GM12878 (cell line): ENCODE results near the gene ZNF280D. TPM values are rescaled to one million over a fixed set of nuclear protein-coding genes. Genes with fewer than 3 reads are reported as not detected.

ENCODE experiments used
- ATAC-seq: fragments of 200-7000 bp; cut with Tn5 transposase; 3 replicates; pipeline ENCODE4 v1.9.1; 2020; ENCODE audit warnings: mild to moderate bottlenecking, moderate library complexity
- BruUV-seq: library from RNA; stranded (reverse); fragments of 400-500 nt; replicated peaks from 2 replicates; lab custom pipeline; 2021; lab: Mats Ljungman, UMichigan
- CTCF ChIA-PET: fragments of 300-600 bp; sonication (Branson Sonifier 250); formaldehyde crosslinking; extraction: SDS; loops from one replicate; lab custom pipeline; 2021; ENCODE audit warnings: inconsistent platforms; lab: Yijun Ruan, JAX
- POLR2A ChIA-PET: fragments of 350-600 bp; formaldehyde crosslinking; extraction: SDS; loops from one replicate; lab custom pipeline; 2021; ENCODE audit warnings: inconsistent platforms; lab: Charles Lee
- RAD21 ChIA-PET: fragments of 300-600 bp; sonication (Branson Sonifier 250); formaldehyde crosslinking; loops from one replicate; lab custom pipeline; 2023; ENCODE audit warnings: antibody characterized with exemption; ENCODE audit not compliant: unreplicated experiment; lab: Charles Lee
- SMC1A ChIA-PET: fragments of 300-600 bp; sonication (Branson Sonifier 250); formaldehyde crosslinking; loops from one replicate; lab custom pipeline; 2023; ENCODE audit not compliant: unreplicated experiment, uncharacterized antibody; lab: Charles Lee
- DNase-seq: peaks from one replicate; pipeline ENCODE4 v3.0.0-alpha.2; 2011; ENCODE audit warnings: low read depth, low spot score
- FAIRE-seq: peaks from 3 replicates; lab custom pipeline; 2011; peaks lifted over from hg19 to GRCh38; lab: Jason Lieb, UNC
- H2AFZ ChIP-seq: 2 replicates; pipeline ENCODE4 v1.6.0; 2011; ENCODE audit warnings: low read depth, low read length, control low read depth; ENCODE audit not compliant: control insufficient read depth
- H3K27ac ChIP-seq: 2 replicates; pipeline ENCODE4 v1.5.1; 2011; ENCODE audit warnings: control low read depth; ENCODE audit not compliant: control insufficient read depth, insufficient read depth
- H3K27me3 ChIP-seq, 2 experiments: replicated peaks in 1 of 2; 2 replicates each; pipeline versions ENCODE4 v1.6.0 to v1.6.1; 2011; ENCODE audit warnings: low read length in 1 of 2; ENCODE audit not compliant: control insufficient read depth in 2 of 2, insufficient read depth in 2 of 2
- H3K36me3 ChIP-seq, 2 experiments: 2 replicates each; pipeline ENCODE4 v1.5.1; 2011; ENCODE audit warnings: low read length in 1 of 2; ENCODE audit not compliant: control insufficient read depth in 2 of 2, insufficient read depth in 2 of 2
- H3K4me1 ChIP-seq: 2 replicates; pipeline ENCODE4 v1.6.1; 2011; ENCODE audit warnings: mild to moderate bottlenecking, low read length, moderate library complexity, mixed read lengths; ENCODE audit not compliant: control insufficient read depth, insufficient read depth
- H3K4me2 ChIP-seq: 2 replicates; pipeline ENCODE4 v1.6.0; 2011; ENCODE audit warnings: control low read depth; ENCODE audit not compliant: control insufficient read depth, insufficient read depth
- H3K4me3 ChIP-seq: fragments of 200-600 bp; sonication (generic); 2 replicates; pipeline ENCODE4 v1.5.1; 2016
- H3K79me2 ChIP-seq: 2 replicates; pipeline ENCODE4 v1.6.0; 2011; ENCODE audit warnings: low read length; ENCODE audit not compliant: control insufficient read depth, insufficient read depth
- H3K9ac ChIP-seq: 2 replicates; pipeline ENCODE4 v1.8.0; 2011; ENCODE audit warnings: low read length, control low read depth, mixed read lengths; ENCODE audit not compliant: control insufficient read depth, insufficient read depth
- H3K9me3 ChIP-seq: replicated peaks from 3 replicates; pipeline ENCODE4 v1.5.1; 2011; ENCODE audit warnings: mild to moderate bottlenecking, low read length; ENCODE audit not compliant: control insufficient read depth, insufficient read depth
- H4K20me1 ChIP-seq: 2 replicates; pipeline ENCODE4 v1.6.0; 2011; ENCODE audit not compliant: control insufficient read depth, insufficient read depth
- BRCA1 ChIP-seq: IDR thresholded peaks from 2 replicates; pipeline ENCODE4 v1.6.1; 2011; ENCODE audit warnings: low read depth, low read length, improper control_type of control experiment
- CREB1 ChIP-seq: IDR thresholded peaks from 2 replicates; pipeline ENCODE4 v1.6.1; 2012; ENCODE audit warnings: low read depth, mild to moderate bottlenecking, inconsistent platforms
- DPF2 ChIP-seq: fragments of 450-650 bp; IDR thresholded peaks from 2 replicates; pipeline ENCODE4 v1.6.1; 2017; ENCODE audit warnings: mild to moderate bottlenecking
- E4F1 ChIP-seq: fragments of 450-650 bp; IDR thresholded peaks from 2 replicates; pipeline ENCODE4 v1.6.1; 2018; ENCODE audit warnings: borderline replicate concordance, mild to moderate bottlenecking; ENCODE audit not compliant: partially characterized antibody
- KLF5 ChIP-seq: fragments of 450-650 bp; IDR thresholded peaks from 2 replicates; pipeline ENCODE4 v1.6.1; 2014; ENCODE audit warnings: mild to moderate bottlenecking; ENCODE audit not compliant: partially characterized antibody
- NFYA ChIP-seq: IDR thresholded peaks from 2 replicates; pipeline ENCODE4 v1.6.1; 2011; ENCODE audit warnings: low read depth, mild to moderate bottlenecking, low read length, improper control_type of control experiment, borderline replicate concordance
- SIX5 ChIP-seq: IDR thresholded peaks from 2 replicates; pipeline ENCODE4 v1.6.1; 2011; ENCODE audit warnings: mild to moderate bottlenecking, low read depth, low read length, moderate library complexity; ENCODE audit not compliant: severe bottlenecking
- ZBTB40 ChIP-seq: fragments of 450-650 bp; IDR thresholded peaks from 2 replicates; pipeline ENCODE4 v1.6.1; 2016; ENCODE audit warnings: mild to moderate bottlenecking, moderate library complexity, borderline replicate concordance
- ZNF207 ChIP-seq: fragments of 450-650 bp; IDR thresholded peaks from 2 replicates; pipeline ENCODE4 v1.6.1; 2014; ENCODE audit warnings: antibody characterized with exemption, mild to moderate bottlenecking, borderline replicate concordance
- ZNF384 ChIP-seq: IDR thresholded peaks from 2 replicates; pipeline ENCODE4 v1.6.1; 2012; ENCODE audit warnings: low read depth, mild to moderate bottlenecking, low read length, improper control_type of control experiment, borderline replicate concordance
- WGBS: methylation state at CpG from one replicate; pipeline ENCODE4 v1.1.6; 2016; ENCODE audit warnings: low lambda C conversion rate; ENCODE audit not compliant: insufficient replicate concordance, insufficient coverage; ENCODE audit errors: missing lambda C conversion rate; 5-methylcytosine and 5-hydroxymethylcytosine counted together
- in situ Hi-C: fragments of 300-500 bp; cut with MboI; formaldehyde crosslinking; loops from 9 replicates; pipeline ENCODE4 v1.14.3; 2018; ENCODE audit warnings: mixed read lengths
- intact Hi-C: fragments of 100-400 bp; cut with micrococcal nuclease; formaldehyde crosslinking; loops from one replicate; pipeline ENCODE4 v1.14.2; 2022; ENCODE audit not compliant: unreplicated experiment
- polyA plus RNA-seq, 11 experiments: library from polyadenylated mRNA; depleted of rRNA in 4 of 11; unstranded in 6 of 11; stranded (reverse) in 5 of 11; fragments of >200 nt; fragmentation: Nextera tagmentation in 4 of 11; fragmentation: Illumina TruSeq in 1 of 11; extraction: Ambion mirVana in 4 of 11; extraction: Trizol in 1 of 11; gene quantifications; 1 replicate in 1 of 11; 2 replicates in 10 of 11; pipeline versions ENCODE4 v1.2.1 to v1.2.3, GENCODE V29; 2011 to 2016; ENCODE audit warnings: inconsistent platforms in 2 of 11, missing spikeins in 2 of 11, low read depth in 1 of 11
- total RNA-seq, 4 experiments: library from RNA; depleted of rRNA in 3 of 4; stranded (reverse); fragments of >200 nt in 3 of 4; fragmentation: Illumina TruSeq in 1 of 4; extraction: Trizol in 1 of 4; gene quantifications; 2 replicates each; pipeline versions ENCODE4 v1.2.1 to v1.2.3, GENCODE V29; 2013 to 2021

ZNF280D gene
- total and polyA plus RNA-seq, 10 of the 15 experiments (the other 5 are each of a cell fraction or from before 2014, with no cell fraction given), result 5.6 to 18.6 (median 8.6) TPM

GRCh38 chr15:56718560-56718959, 14.7 kb downstream of the ZNF280D start:
- peaks cover 6% of the 10 kb centered on the region; the same call in 1 of the 2 replicates for H3K79me2 ChIP-seq
- 100% methylated on average over 1 of the region's 1 CpG for WGBS
- in situ Hi-C loops, result no loop called here

More at GRCh38 chr15:56718560-56718959, 14.7 kb downstream of the ZNF280D start:
- Histone ChIP-seq H3K9me3 (no peaks in the 10 kb centered on the region; the same call in 1 of the 3 replicates), H3K4me2 (no peak overlapping the region), H3K4me3 (no peak overlapping the region), H3K9ac (no peak overlapping the region), H3K36me3 (no peaks in the 10 kb centered on the region), H3K27me3 (no peaks in the 10 kb centered on the region), H3K4me1 (peaks cover 3% of the 10 kb centered on the region; the same call in 1 of the 2 replicates), H3K27ac (no peak overlapping the region), H4K20me1 (no peaks in the 10 kb centered on the region), H2AFZ (no peak overlapping the region)
- no TSS peak for BruUV-seq
- TF ChIP-seq ZBTB40 (no peak), ZNF384 (no peak), BRCA1 (no peak), SIX5 (no peak), KLF5 (no peak), NFYA (no peak), E4F1 (no peak), DPF2 (no peak), ZNF207 (no peak), CREB1 (no peak)
- ChIA-PET SMC1A (interaction anchor here (0.6 to 0.9 kb wide), 2 partner anchors 24 to 319 kb away, joined by 3 read pairs; no protein-coding TSS in a partner anchor), POLR2A (no interaction called here), CTCF (interaction anchor here (0.7 to 0.8 kb wide), 2 partner anchors 11 to 125 kb away, joined by 3 read pairs; no protein-coding TSS in a partner anchor), RAD21 (no interaction called here)
- no peak for FAIRE-seq
- no peak for ATAC-seq
- intact Hi-C loops, result no loop called here
- DNase-seq, result no peak
